Measurements from ENCODE around the gene CCDC3.
"Not testable (repeated sequence)": the region's sequence is repeated elsewhere in the genome, so short reads cannot be mapped to it uniquely, and the experiment has no call there.

CCDC3 gene

DNA sequence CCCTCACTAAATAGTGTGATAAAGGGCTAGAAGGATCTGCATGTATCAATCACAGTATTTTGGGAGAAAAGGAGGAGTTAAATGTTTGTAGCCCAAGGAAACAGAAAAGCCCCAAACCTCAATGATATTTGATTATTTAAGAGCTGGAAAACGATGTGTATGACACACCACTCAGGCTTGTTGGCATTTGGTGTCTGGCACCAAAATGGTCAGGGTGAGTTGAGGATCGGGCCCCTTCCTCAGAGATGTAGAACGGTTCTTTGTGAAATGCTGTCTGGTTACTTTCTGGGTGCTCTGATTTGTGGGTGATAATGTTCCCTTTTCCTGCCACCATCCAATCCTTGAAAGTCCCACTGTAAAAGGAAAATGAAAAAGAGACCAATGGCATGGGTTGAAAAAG is 113.7 kb downstream of the CCDC3 start:
- DNase-seq (ENCODE audit: low spot score), result no peak

DNA sequence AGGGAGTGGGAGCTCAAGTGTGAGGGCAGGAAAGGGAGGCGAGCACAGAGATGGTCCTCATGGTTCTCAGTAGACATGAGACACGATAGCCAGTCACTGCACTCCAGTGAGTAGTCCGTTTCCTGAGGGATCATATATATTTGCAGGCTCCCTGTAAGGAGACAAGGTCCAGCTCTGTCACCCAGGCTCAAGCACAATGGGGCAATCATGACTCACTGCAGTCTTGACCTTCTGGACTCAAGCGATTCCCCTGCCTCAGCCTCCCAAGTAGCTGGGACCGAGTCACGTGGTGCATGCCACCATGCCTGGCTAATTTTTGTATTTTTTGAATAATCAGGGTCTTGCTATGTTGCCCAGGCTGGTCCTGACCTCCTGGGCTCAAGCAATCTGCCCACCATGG is 116.7 kb downstream of the CCDC3 start:
- DNase-seq (ENCODE audit: low spot score), result no peak

DNA sequence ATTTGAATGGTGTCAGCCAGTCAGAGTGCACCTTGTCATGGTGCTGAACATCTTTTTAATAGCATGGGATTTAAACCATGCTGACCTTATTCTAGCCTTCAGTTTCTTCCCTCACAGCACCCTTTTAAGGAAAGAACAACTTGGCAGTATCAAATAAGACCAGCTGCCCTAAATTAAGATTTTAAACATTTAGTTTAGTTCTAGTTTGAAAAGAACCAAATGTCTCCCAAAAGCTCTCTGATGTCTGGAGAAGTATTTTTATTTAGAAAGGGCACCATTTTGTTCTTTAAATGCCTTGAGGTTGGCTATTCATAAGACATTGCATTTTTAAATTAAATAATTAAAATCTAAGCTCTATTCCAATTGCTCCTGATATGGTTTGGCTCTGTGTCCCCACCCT is 121.1 kb downstream of the CCDC3 start:
- DNase-seq (ENCODE audit: low spot score), result no peak

DNA sequence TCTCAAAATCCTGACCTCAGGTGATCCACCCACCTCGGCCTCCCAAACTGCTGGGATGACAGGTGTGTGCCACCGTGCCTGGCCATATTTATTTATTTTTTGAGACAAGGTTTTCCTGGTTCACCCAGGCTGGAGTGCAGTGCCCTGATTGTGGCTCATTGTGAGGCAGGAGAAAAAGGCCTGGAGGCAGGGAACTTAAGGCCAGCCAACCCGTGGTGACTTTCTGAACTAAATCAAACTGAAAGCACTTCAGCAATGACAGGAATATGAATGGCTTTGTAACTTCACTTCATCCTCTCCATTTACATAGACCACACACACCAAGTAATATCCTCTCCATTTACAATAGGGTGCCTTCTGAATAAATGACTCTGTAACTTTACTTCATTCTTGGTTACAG is 124.4 kb downstream of the CCDC3 start:
- no peak for DNase-seq (ENCODE audit: low spot score)

DNA sequence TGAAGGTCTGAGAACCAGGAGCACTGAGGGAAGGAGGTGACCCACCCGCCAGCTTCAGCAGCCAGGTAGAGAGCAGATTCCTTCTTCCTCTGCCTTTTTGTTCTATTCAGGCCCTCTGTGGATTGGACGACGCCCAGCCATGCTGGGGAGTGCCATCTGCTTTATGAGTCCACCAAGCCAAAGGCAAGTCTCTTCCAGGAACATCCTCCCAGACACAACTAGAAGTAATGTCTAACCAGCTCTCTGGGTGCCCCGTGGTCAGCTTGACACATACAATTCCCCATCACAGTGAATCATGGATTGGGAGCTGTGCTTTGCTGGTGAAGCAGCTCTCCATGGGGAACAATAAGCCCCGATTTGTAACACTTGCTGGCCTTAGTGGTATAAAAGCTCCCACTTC is 125.2 kb downstream of the CCDC3 start:
- DNase-seq (ENCODE audit: low spot score), result no peak

DNA sequence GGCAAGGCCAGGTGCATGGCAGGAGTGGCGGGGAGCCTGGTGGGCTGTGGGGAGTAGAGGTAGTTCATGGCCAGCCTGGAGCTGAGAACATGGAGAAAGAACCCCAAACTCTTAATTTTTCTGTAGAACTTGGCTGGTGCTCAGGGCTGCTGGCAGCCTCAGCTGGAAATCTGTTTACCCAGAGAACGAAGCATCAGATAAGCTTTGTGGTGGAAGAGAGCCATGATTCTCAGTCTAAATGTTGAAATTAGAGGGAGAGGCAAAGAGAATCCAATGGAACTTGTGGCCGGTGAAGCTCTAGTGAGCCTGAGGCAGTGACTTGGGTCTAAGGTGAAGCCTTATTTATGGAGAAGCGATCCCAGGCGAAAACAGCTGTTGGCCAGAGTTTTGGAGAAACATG is 126.4 kb downstream of the CCDC3 start:
- no peak for DNase-seq (ENCODE audit: low spot score)

DNA sequence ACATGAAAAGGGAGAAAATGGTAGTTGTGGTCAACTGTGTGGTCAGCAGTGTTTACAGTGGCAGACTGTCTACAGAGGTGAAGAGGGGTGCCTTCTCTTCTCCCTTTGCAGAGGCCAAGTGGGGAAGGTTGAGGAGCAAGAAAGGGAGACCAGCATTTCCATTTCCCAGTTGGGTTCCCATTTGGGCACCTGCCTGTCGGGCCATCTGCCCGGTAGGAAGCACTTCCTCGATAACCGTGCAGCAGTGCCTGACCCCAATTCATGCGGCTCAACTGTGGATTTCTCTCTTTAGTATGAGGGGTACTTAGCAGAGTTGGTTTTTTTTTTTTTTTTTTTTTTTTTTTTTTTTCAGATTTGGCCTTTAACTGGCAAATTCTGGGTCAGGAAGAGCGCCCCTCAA is 127.0 kb downstream of the CCDC3 start:
- DNase-seq (ENCODE audit: low spot score), result no peak

DNA sequence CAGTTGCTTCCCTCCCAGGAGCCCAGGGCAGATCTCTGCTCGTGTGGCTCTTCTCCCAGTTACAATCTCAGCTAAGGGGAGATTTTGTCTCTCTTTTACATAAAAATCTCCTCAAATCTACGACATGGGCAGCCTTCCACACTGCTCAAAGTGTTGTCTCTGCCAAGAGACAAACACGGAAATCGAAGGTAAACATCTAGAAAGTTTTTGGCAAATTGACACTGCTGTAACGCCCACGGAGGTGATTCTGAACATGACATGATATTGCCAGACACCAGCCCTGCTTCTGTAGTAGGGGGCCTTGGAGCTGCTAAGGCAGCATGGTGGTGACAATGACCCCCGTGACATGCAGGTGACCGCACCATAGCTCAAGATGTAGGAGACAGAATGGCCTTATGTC is 128.3 kb downstream of the CCDC3 start:
- no peak for DNase-seq (ENCODE audit: low spot score)

DNA sequence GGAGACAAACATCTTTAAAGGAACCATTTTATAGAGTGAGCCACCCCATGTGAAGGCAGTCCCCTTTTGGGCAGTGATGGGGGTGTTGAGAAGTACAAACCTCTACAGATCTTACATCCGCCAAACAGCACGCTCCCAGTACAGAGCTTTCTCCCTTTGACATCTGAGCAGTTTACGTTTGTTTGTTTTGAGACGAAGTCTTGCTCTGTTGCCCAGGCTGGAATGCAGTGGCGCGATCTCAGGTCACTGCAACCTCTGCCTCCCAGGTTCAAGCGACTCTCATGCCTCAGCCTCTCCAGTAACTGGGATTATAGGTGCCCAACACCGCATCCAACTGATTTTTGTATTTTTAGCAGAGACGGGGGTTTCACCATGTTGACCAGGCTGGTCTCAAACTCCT is 128.9 kb downstream of the CCDC3 start:
- no peak for DNase-seq (ENCODE audit: low spot score)

DNA sequence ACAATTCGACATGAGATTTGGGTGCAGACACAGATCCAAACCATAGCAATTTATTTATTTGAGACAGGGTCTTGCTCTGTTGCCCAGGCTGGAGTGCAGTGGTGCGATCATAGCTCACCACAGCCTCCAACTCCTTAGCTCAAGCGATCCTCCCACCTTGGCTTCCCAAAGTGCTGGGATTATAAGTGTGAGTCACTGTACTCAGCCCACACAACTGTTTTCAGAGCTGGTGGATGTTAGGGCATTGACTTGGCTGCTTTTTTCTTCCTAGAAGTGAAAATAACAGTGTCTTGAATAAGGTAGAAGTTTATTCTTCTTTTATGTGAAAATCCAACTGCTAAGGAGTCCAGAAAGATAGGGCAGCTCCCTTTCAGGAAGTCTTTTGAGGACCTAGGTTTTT is 132.1 kb downstream of the CCDC3 start:
- no peak for DNase-seq (ENCODE audit: low spot score)

DNA sequence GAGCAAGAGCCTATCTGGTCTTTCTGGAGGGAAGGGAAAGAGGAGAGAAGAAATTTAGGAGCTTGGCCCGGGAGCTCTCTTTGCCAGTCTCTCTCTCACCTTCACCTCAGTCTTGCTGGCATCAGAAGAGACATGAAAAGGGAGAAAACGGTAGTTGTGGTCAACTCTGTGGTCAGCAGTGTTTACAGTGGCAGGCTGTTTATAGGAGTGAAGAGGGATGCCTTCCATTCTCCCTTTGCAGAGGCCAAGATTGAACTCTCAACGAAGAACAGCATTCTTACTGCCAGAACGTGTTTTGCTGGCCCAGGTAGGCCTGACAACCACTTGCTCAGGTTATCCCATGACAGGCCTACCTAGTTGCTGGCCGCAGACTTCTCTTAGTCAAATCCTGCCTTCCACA is 133.3 kb downstream of the CCDC3 start:
- DNase-seq (ENCODE audit: low spot score), result no peak

DNA sequence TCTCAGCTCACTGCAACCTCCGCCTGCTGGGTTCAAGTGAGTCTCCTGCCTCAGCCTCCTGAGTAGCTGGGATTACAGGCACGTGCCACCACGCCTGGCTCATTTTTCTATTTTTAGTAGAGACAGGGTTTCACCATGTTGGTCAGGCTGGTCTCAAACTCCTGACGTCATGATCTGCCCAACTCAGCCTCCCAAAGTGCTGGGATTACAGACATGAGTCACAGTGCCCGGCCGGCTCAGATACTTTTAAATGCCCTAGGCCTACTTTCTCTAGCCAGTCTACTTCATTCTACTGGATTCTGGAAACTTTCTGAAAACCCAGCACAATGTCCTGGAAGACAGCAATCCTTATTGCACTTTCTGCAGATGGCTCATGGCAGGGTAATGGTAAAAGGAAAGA is 136.0 kb downstream of the CCDC3 start:
- DNase-seq (ENCODE audit: low spot score), result not testable (repeated sequence)

DNA sequence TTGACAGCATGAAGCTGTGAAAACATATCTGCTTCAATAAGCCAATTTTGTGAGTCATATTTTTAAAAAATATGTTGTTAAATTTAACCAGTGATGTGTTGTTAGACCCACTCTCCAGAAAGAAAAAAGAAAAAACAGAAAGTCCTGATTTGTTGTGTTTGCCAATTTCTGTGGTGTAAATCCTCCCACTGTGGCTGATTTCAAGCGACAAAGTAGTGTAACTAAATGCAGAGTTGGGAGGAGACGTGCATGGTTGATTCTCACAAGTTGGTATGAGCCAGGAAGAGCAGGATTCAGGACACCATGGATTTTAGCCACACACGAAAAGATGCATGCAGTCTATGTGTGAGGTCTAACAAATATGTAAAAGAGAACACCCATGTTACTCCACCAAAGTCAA is 139.1 kb downstream of the CCDC3 start:
- DNase-seq (ENCODE audit: low spot score), result no peak

DNA sequence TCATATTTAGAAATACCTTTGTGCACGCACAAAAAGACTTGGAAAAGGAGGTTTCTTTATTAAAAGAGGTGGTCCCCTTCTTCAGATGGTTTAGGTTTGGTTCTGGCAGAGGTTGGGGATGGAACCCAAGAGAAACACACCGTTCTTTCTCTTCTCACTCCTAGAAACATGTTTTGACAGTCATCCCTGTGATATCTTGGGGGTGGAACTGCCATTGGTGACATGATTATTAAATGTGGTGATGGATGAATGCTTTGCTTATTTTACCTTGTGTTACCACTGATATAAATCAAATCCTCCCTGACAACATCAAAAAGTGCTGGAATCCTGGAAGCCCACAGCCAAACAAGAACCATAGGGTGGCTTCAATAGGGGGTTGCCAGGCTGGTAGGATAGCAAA is 146.5 kb downstream of the CCDC3 start:
- DNase-seq (ENCODE audit: low spot score), result no peak

DNA sequence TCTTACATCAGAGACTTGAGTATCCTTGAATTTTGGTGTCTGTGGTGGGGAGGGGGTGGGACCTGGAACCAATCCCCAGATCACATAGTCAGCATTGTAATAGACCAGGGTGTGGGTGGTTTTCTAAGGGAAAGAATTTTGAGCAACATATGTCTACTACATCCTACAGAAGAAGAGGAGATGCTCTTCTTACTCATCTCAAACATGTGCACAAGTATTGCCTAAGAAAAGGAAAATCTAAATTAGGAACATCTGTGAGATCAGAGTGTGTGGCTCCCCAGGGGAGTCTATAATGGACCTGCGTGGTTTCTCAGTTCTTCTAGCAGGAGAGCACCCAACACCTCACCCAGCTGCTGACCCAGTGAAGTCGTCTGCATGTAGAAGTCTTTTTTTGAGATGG is 148.8 kb downstream of the CCDC3 start:
- no peak for DNase-seq (ENCODE audit: low spot score)

DNA sequence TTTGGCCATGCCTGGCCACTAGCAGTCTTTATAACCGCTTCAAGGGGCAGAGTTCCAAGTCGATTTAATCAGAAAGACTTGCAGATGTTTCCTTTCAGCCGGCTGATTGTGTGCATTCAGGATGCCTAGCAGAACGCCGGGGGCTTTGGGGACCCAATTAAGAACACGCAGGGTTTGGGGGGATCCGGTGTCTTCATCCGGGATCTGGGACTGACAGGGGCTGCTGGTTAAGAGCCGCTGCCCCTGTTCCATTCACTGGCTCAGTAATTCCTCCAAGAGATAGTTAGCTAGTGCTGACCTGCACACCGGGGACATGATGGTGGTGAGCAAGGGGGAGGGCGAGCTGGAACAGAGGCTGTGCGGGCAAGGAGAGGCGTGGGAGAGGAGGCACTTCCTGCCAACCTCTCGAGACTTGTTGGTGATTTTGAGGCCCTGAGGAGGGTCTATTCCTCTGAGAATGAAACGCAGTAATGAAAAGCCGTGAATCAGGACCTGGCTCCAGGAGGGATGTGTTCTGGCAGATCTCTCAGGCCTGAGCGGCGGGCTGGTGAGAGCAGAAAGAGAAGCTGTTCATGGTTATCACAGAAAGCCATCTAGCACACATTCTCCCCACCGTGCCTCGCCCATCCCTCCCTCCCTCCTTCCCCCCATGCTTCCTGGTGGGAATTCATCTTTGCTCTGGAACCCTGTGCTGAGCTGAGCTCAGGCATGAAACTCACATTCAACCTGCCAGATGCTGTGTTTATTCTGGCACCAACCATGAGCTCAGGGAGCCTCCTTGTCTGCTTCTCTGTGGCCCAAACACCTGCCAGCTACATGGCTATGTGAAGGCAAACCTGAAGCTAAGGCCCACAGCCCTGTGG is 152.0 kb downstream of the CCDC3 start:
- no peak for DNase-seq (ENCODE audit: low spot score)

DNA sequence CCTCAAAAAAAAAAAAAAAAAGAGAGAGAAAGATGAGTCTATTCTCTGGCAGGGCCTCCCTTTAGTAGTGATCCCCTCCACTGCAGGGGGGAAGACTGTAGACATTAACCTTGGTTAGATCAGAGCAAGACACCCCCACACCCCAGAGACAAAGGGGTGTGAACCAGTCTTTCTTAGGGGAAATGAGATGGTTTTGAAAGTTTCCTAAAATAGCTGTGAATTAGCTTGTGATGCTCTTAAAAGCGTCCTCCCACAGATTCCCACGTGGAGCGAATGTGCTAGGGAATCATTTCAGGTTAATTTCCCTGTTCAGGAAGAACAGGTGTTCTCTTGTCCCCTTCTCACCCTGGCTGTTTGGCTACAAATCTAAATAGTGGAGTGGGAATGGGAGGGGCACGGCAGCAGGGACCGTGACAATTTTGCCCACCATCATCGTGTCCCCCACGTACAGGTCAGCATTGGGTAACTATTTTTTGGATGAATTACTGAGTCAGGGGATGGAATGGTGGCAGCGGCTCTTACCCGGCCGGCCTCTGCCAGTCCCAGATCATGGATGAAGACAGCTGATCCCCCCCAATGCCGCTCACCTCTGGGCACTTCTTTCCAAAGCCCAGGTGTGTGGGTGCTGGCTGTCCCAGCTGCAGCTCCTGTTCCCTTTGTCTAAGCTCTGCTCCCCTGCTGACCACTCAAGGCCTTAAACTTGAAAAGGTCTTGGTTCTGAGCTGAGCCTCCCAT is 152.9 kb downstream of the CCDC3 start:
- DNase-seq (ENCODE audit: low spot score), result no peak

DNA sequence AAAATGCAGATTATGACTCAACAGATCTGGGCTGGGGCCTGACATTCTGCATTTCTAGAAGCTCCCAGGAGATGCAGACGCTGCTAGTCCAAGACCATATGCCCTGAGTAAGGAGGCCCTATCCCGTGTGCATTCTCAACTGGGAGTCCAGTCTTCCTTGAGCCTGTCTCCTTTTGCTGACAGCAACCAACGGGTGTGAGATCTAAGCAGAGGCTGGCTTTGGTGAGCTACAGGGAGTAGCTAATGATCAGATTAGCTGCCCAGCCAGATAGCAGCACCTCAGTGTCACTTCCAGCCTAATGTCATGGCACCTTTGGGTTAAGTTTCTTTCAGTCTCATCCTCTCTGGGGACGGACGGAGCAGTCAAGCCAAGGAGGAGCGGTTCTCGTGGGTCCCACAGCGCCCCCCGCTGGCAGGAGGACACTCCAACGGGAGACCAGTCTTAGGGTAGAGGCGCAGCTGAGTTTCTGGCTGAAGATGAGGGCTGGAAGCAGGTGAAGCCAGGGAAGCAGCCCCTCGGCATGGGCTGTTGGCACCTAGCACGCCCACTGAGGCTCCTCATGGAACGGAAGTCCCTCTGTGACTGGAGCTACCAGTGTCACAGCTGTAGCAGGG is 154.0 kb downstream of the CCDC3 start:
- no peak for DNase-seq (ENCODE audit: low spot score)

DNA sequence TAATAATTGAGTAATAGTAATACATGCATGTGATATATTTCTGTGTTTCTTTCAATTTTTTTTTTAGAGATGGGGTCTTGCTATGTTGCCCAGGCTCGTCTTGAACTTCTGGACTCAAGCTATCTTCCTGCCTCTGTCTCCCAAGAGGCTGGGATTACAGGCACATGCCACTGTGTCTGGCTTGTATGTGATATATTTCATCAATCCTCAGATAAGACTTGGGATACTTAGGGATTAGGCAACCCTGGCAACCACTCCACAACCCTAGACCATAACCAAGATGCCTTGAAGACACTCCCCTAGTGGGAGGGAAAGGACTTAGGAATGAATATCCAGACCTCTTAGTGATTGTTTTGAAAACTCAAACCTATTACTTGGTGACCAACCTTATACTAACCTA is 154.8 kb downstream of the CCDC3 start:
- DNase-seq (ENCODE audit: low spot score), result no peak

Data from AG20443 (cell line).